Measurements from ENCODE around the gene CD1C. TPM values are rescaled to one million over a fixed set of nuclear protein-coding genes. Genes with fewer than 3 reads are reported as not detected.
"Not testable (repeated sequence)": the region's sequence is repeated elsewhere in the genome, so short reads cannot be mapped to it uniquely, and the experiment has no call there.

CD1C gene
- total RNA-seq, 2 donors from 2014 or later = 0.80 TPM; not detected in 1

DNA sequence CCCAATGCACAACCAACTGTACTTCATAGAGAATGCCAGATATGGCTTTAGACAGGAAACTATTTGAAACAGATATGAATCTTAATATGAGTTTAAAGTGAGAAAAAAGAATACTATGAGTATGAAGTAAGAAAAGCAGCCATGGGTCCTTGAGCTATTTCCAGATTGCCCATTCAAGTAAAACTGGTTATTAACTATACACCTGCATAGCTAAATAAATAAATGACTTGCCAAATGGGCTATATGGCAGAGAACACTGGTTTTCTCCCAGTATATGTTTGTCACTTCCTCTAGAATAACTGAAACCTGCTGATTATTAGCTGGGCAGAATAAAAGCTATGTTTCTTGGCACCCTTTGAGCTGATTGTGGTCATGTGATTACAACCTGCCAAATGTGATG, 17.0 kb upstream of the CD1C start:
- Histone ChIP-seq H3K9me3 (no peaks in the 10 kb centered on the region), H3K27me3 (replicated peaks; ENCODE audit: insufficient read depth) (no peaks in the 10 kb centered on the region), H3K4me1 (replicated peaks) (no peaks in the 10 kb centered on the region), H3K4me3 (no peak overlapping the region), H3K27ac (no peak overlapping the region), H3K36me3 (no peaks in the 10 kb centered on the region)
- TF ChIP-seq POLR2AphosphoS5 (IDR thresholded peaks at IDR 0.05) (no peak), POLR2A (IDR thresholded peaks at IDR 0.05) (no peak)
- TF ChIP-seq, protein P1, sequence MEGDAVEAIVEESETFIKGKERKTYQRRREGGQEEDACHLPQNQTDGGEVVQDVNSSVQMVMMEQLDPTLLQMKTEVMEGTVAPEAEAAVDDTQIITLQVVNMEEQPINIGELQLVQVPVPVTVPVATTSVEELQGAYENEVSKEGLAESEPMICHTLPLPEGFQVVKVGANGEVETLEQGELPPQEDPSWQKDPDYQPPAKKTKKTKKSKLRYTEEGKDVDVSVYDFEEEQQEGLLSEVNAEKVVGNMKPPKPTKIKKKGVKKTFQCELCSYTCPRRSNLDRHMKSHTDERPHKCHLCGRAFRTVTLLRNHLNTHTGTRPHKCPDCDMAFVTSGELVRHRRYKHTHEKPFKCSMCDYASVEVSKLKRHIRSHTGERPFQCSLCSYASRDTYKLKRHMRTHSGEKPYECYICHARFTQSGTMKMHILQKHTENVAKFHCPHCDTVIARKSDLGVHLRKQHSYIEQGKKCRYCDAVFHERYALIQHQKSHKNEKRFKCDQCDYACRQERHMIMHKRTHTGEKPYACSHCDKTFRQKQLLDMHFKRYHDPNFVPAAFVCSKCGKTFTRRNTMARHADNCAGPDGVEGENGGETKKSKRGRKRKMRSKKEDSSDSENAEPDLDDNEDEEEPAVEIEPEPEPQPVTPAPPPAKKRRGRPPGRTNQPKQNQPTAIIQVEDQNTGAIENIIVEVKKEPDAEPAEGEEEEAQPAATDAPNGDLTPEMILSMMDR (IDR thresholded peaks at IDR 0.05) = no peak
- DNase-seq (ENCODE audit: low spot score) = no peak
- intact Hi-C loops (cut with DNase I) = no loop called here

DNA sequence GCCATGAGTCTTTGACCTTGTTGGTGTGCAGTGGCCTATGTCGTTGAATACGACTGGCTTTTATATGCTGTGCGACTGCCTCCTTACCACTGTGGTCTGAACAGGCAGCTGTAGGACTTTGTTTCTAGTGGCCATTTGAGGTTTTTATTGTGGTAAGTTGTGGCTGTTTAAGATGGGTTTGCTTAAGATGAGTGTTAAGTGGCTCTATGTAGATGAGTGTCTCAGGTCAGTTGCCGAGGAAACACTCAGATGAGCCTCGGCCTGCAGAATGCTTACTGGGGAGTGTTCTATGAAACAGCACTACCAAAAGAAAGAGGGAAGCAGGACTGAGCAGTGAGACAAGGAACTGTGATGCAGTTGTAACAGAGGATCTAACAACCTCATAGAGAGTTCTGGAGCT, 14.9 kb upstream of the CD1C start:
- no peak for DNase-seq (ENCODE audit: low spot score)
- no peak overlapping the region for H3K4me3 ChIP-seq
- 68% methylated on average over 5 of the region's 5 CpGs for WGBS
- H3K27ac ChIP-seq = no peak overlapping the region
- H3K36me3 ChIP-seq = no peaks in the 10 kb centered on the region
- TF ChIP-seq POLR2AphosphoS5 (IDR thresholded peaks at IDR 0.05) (no peak), POLR2A (IDR thresholded peaks at IDR 0.05) (no peak)
- TF ChIP-seq, protein P1 (IDR thresholded peaks at IDR 0.05) = no peak
- H3K27me3 ChIP-seq (replicated peaks; ENCODE audit: insufficient read depth) = no peaks in the 10 kb centered on the region
- no peaks in the 10 kb centered on the region for H3K9me3 ChIP-seq
- intact Hi-C loops (cut with DNase I) = no loop called here
- no peaks in the 10 kb centered on the region for H3K4me1 ChIP-seq (replicated peaks)

DNA sequence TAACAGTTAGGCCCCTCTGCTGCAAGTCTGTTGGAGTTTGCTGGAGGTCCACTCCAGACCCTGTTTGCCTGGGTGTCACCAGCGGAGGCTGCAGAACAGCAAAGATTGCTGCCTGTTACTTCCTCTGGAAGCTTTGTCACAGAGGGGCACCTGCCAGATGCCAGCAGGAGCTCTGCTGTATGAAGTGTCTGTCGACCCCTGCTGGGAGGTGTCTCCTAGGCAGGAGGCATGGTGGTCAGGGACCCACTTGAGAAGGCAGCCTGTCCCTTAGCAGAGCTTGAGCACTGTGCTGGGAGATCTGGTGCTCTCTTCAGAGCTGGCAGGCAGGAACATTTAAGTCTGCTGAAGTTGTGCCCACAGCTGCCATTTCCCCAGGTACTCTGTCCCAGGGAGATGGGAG, 7.3 kb upstream of the CD1C start:
- H3K4me3 ChIP-seq; H3K27ac ChIP-seq; H3K27me3 ChIP-seq (replicated peaks; ENCODE audit: insufficient read depth); H3K36me3 ChIP-seq; H3K4me1 ChIP-seq (replicated peaks); DNase-seq (ENCODE audit: low spot score); intact Hi-C loops (cut with DNase I); H3K9me3 ChIP-seq: not testable (repeated sequence)
- 75% methylated on average over 2 of the region's 2 CpGs for WGBS

DNA sequence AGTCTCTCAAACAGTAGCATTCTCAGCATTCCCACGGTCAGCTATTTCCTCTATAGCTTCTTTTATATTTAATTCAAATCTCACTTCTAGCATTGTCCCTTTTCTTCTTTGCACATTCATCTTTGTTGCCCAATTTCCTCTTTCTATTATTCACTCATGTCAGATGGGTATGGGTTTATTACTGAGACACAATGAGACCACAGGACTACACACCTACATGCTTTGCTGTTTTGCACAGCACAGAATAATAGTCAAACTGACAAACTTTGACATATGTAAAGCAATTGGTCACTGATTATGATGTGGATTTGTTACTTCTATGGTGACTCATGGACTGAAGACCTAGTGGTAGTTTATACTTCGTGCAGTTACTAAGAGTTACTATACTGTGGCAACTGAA, 5.8 kb upstream of the CD1C start:
- no peak for TF ChIP-seq POLR2AphosphoS5 (IDR thresholded peaks at IDR 0.05)
- TF ChIP-seq, protein P1 (IDR thresholded peaks at IDR 0.05) = no peak
- TF ChIP-seq POLR2A (IDR thresholded peaks at IDR 0.05) = no peak
- Histone ChIP-seq H3K36me3 (no peaks in the 10 kb centered on the region), H3K27ac (no peak overlapping the region), H3K9me3 (no peaks in the 10 kb centered on the region), H3K4me1 (replicated peaks) (no peaks in the 10 kb centered on the region), H3K27me3 (replicated peaks; ENCODE audit: insufficient read depth) (no peaks in the 10 kb centered on the region), H3K4me3 (no peak overlapping the region)
- no peak for DNase-seq (ENCODE audit: low spot score)
- intact Hi-C loops (cut with DNase I) = no loop called here
- WGBS = 56% methylated on average over 2 of the region's 2 CpGs

DNA sequence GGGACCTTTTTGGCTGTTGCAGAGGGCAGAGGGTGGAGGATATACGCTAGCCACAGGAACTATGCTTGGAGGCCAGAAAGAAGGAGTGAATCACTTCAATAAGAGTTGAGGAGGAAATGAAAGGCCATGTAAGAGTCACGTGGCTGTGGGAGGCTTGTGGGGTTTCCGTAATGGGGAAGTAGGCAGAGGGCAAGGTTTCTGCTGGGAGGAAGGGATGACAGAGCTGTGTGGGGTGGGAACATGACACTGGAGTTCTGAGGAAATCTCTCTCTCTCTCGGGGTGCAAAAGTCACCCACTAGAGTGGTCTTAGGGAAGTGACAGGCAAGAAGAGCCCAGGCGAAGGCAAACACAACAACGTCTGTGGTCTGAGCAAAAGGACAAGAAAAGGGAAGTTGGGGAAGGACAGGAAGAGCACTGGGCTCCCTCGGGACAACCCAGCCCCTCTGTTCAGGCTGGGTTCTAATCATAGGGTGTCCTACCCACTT, 3.9 kb upstream of the CD1C start:
- H3K4me3 ChIP-seq = no peak overlapping the region
- H3K27me3 ChIP-seq (replicated peaks; ENCODE audit: insufficient read depth) = no peaks in the 10 kb centered on the region
- no peaks in the 10 kb centered on the region for H3K4me1 ChIP-seq (replicated peaks)
- no peaks in the 10 kb centered on the region for H3K9me3 ChIP-seq
- WGBS = 58% methylated on average over 7 of the region's 7 CpGs
- no peak for DNase-seq (ENCODE audit: low spot score)
- H3K27ac ChIP-seq = no peak overlapping the region
- intact Hi-C loops (cut with DNase I) = no loop called here
- no peak for TF ChIP-seq POLR2AphosphoS5 (IDR thresholded peaks at IDR 0.05)
- no peak for TF ChIP-seq POLR2A (IDR thresholded peaks at IDR 0.05)
- TF ChIP-seq, protein P1 (IDR thresholded peaks at IDR 0.05) = no peak
- H3K36me3 ChIP-seq = no peaks in the 10 kb centered on the region

Measured in prostate gland (tissue), 2 donors.